Activated CD8-positive, alpha-beta memory T cell treated with anti-CD3 and anti-CD28 coated beads for 48 hours (primary cell): ENCODE measurements around the gene MAP3K8.

Experiments used
- DNase-seq, 3 experiments: peaks; one replicate each; pipeline ENCODE4 v3.0.0-alpha.2; 2020; ENCODE audit warnings: low read depth in 2 of 3, low spot score in 2 of 3

The MAP3K8 gene

GRCh38 chr10:30488316-30488715, 54.3 kb downstream of the MAP3K8 start:
- no peak for DNase-seq

GRCh38 chr10:30489346-30489745, 55.4 kb downstream of the MAP3K8 start:
- DNase-seq, result no peak

- DNase-seq, result no peak
Measured at GRCh38 chr10:30490289-30491000, 56.5 kb downstream of the MAP3K8 start.

- DNase-seq, result no peak
Measured at GRCh38 chr10:30491204-30491915, 57.4 kb downstream of the MAP3K8 start.

- no peak for DNase-seq
Measured at GRCh38 chr10:30491916-30492515, 58.0 kb downstream of the MAP3K8 start.

GRCh38 chr10:30493609-30494530, 59.9 kb downstream of the MAP3K8 start:
- no peak for DNase-seq

- no peak for DNase-seq
Measured at GRCh38 chr10:30494558-30494957, 60.6 kb downstream of the MAP3K8 start.

- no peak for DNase-seq
Measured at GRCh38 chr10:30495687-30496086, 61.7 kb downstream of the MAP3K8 start.

- DNase-seq, result no peak
Measured at GRCh38 chr10:30499816-30500215, 65.8 kb downstream of the MAP3K8 start.

- no peak for DNase-seq
Measured at GRCh38 chr10:30500534-30500933, 66.5 kb downstream of the MAP3K8 start.

GRCh38 chr10:30500963-30501504, 67.0 kb downstream of the MAP3K8 start:
- DNase-seq, result no peak

GRCh38 chr10:30502266-30503060, 68.5 kb downstream of the MAP3K8 start:
- DNase-seq, result peak in 1 of 3 experiments; percentile 25

- no peak for DNase-seq
Measured at GRCh38 chr10:30503700-30504266, 69.8 kb downstream of the MAP3K8 start.

GRCh38 chr10:30505543-30506298, 71.7 kb downstream of the MAP3K8 start:
- no peak for DNase-seq

- DNase-seq, result no peak
Measured at GRCh38 chr10:30509508-30509907, 75.5 kb downstream of the MAP3K8 start.

GRCh38 chr10:30510184-30510931, 76.4 kb downstream of the MAP3K8 start:
- peak in 1 of 3 experiments; percentile 40 for DNase-seq

- no peak for DNase-seq
Measured at GRCh38 chr10:30510932-30511700, 77.1 kb downstream of the MAP3K8 start.
